Esophagus muscularis mucosa (tissue), 4 donors: ENCODE measurements around the gene DPYSL4. TPM values are rescaled to one million over a fixed set of nuclear protein-coding genes. Genes with fewer than 3 reads are reported as not detected.
A peak's percentile ranks its signal among the peaks of the same experiment; 100 is the strongest.

ENCODE experiments used
- DNase-seq: peaks from one replicate; pipeline ENCODE4 v3.0.0-alpha.2; 2017; ENCODE audit errors: extremely low spot score
- H3K27ac ChIP-seq, 4 donors: fragments of 200-600 bp; sonication (generic); replicated peaks in 1 of 4; 1 replicate in 3 of 4; 2 replicates in 1 of 4; pipeline ENCODE4 v1.5.1; 2016 to 2019; ENCODE audit warnings: mild to moderate bottlenecking in 1 of 4
- H3K27me3 ChIP-seq, 4 donors: fragments of 200-600 bp; sonication (generic); one replicate each; pipeline versions ENCODE4 v1.5.1 to v1.6.0; 2016 to 2019
- H3K36me3 ChIP-seq, 4 donors: fragments of 200-600 bp; sonication (generic); one replicate each; pipeline ENCODE4 v1.5.1; 2016 to 2019
- H3K4me1 ChIP-seq, 4 donors: fragments of 200-600 bp; sonication (generic); one replicate each; pipeline ENCODE4 v1.5.1; 2016 to 2019
- H3K4me3 ChIP-seq, 4 donors: fragments of 200-600 bp; sonication (generic); 1 replicate in 2 of 4; 2 replicates in 2 of 4; pipeline ENCODE4 v1.5.1; 2016 to 2019; ENCODE audit warnings: mild to moderate bottlenecking in 4 of 4, moderate library complexity in 1 of 4
- H3K9me3 ChIP-seq, 4 donors: fragments of 200-600 bp; sonication (generic); 1 replicate in 3 of 4; 2 replicates in 1 of 4; pipeline ENCODE4 v1.5.1; 2016 to 2019
- EP300 ChIP-seq: sonication (generic); formaldehyde crosslinking; IDR thresholded peaks from one replicate; pipeline ENCODE4 v1.6.1; 2017; ENCODE audit warnings: antibody characterized with exemption
- POLR2A ChIP-seq: fragments of 450-650 bp; IDR thresholded peaks from one replicate; pipeline ENCODE4 v1.6.1; 2017; ENCODE audit warnings: antibody characterized with exemption, moderate library complexity, mild to moderate bottlenecking, low read depth
- POLR2AphosphoS5 ChIP-seq, 2 donors: sonication (generic); formaldehyde crosslinking; IDR thresholded peaks; one replicate each; pipeline ENCODE4 v1.6.1; 2017; ENCODE audit warnings: antibody characterized with exemption in 2 of 2
- WGBS: methylation state at CpG from one replicate; pipeline ENCODE4 v1.1.5; 2018; 5-methylcytosine and 5-hydroxymethylcytosine counted together
- intact Hi-C: fragments of 100-400 bp; cut with DNase I; formaldehyde crosslinking; loops from one replicate; pipeline ENCODE4 v1.15.1; 2023
- total RNA-seq, 4 donors: library from RNA; depleted of rRNA; stranded (reverse); fragments of >200 nt; gene quantifications; one replicate each; pipeline versions ENCODE4 v1.1.0 to v1.2.1, GENCODE V29; 2016
- TF ChIP-seq, protein P1 (sequence below), 3 experiments: fragments of 200-600 bp in 2 of 3; fragments of 450-650 bp in 1 of 3; sonication (generic) in 2 of 3; IDR thresholded peaks; one replicate each; pipeline ENCODE4 v1.5.1; 2017 to 2019; ENCODE audit warnings: antibody characterized with exemption in 3 of 3, mild to moderate bottlenecking in 2 of 3, moderate library complexity in 1 of 3

Gene DPYSL4
- total RNA-seq, 4 donors from 2014 or later, result 0.42 to 4.5 (median 1.9) TPM

DNA sequence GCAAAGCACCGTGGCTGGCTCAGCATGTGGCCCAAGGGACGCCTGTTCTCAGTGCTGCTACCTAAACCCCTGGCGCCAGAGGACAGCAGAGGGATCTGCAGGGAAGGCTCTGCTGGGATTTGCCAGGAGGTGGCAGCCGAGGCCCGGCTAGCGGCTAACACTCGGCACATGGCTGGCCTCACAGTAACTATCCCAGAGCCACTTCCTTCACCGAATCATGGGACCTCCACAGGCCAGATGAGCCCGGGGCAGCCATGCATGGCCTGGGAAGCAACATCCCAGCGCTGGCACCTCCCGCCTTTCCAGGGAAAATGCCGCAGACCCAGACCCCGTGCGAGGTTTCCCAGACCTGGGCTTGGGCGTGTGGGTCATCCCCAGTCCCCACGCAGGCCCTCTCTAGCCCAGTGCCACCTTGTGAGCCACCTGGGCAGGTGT lies 36.4 kb downstream of the DPYSL4 start:
- Histone ChIP-seq H3K27me3 (no peaks in the 10 kb centered on the region), H3K9me3 (no peaks in the 10 kb centered on the region), H3K27ac (no peak overlapping the region), H3K4me3 (no peak overlapping the region), H3K4me1 (peaks cover 4 to 9% (median 7%) of the 10 kb centered on the region in 4 donors), H3K36me3 (peaks cover 0 to 11% (median 2%) of the 10 kb centered on the region in 4 donors)
- no peak for TF ChIP-seq EP300
- peak in 1 of 2 donors; percentile 41 for TF ChIP-seq POLR2AphosphoS5 (IDR thresholded peaks at IDR 0.05)
- TF ChIP-seq, protein P1, sequence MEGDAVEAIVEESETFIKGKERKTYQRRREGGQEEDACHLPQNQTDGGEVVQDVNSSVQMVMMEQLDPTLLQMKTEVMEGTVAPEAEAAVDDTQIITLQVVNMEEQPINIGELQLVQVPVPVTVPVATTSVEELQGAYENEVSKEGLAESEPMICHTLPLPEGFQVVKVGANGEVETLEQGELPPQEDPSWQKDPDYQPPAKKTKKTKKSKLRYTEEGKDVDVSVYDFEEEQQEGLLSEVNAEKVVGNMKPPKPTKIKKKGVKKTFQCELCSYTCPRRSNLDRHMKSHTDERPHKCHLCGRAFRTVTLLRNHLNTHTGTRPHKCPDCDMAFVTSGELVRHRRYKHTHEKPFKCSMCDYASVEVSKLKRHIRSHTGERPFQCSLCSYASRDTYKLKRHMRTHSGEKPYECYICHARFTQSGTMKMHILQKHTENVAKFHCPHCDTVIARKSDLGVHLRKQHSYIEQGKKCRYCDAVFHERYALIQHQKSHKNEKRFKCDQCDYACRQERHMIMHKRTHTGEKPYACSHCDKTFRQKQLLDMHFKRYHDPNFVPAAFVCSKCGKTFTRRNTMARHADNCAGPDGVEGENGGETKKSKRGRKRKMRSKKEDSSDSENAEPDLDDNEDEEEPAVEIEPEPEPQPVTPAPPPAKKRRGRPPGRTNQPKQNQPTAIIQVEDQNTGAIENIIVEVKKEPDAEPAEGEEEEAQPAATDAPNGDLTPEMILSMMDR (IDR thresholded peaks at IDR 0.05), result peak; percentile 87 to 97 (median 93)
- no peak for DNase-seq
- 45% methylated on average over 10 of the region's 16 CpGs for WGBS
- intact Hi-C loops, result loop anchor here (1.0 kb wide), 1 partner anchor 129 kb away; no protein-coding TSS in a partner anchor

DNA sequence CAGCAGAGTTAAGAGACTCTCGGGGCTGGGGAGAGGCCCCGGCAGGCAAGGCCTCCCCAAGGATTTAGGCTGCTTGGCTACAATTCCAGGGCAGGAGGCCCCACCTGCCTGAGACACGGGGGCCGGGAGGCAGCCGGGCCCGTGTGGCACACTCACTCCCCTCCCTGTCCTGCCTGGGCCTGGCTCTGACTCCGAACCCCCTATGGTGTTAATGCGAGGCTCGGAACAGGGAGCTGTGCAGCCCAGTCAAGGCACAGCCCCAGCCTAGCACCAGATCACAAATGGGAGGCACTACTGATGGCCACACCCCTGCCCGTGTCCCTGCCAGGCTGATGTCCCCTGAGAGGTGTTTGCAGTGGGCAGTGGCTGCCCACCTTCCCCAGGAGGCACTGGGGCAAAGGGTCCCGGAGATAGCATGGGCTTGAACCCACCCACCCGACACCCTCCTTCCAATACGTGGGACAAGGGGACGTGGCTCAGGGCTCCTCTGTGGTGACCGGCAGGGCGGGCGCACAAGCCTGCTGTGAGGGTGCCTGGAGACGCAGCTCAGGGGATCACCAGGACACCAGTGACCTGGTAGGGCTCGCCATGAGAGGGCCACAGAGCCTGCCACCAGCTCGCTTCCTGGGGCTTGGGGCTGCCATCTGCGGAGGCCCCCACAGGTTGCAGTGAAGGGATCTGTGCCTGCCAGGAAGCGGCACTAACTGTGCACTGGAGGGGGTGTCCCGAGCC lies 37.0 kb downstream of the DPYSL4 start:
- H3K27ac ChIP-seq, result no peak overlapping the region
- H3K36me3 ChIP-seq, result peaks cover 0 to 11% (median 1%) of the 10 kb centered on the region in 4 donors
- peaks cover 4 to 9% (median 7%) of the 10 kb centered on the region in 4 donors for H3K4me1 ChIP-seq
- H3K9me3 ChIP-seq, result no peaks in the 10 kb centered on the region
- intact Hi-C loops, result loop anchor here (1.0 to 2.0 kb wide), 2 partner anchors 129 to 229 kb away; no protein-coding TSS in a partner anchor
- H3K4me3 ChIP-seq, result no peak overlapping the region
- TF ChIP-seq POLR2AphosphoS5 (IDR thresholded peaks at IDR 0.05) (no peak), POLR2A (no peak), EP300 (no peak)
- TF ChIP-seq, protein P1 (IDR thresholded peaks at IDR 0.05), result no peak
- no peaks in the 10 kb centered on the region for H3K27me3 ChIP-seq
- WGBS, result 91% methylated on average over 9 of the region's 23 CpGs
- no peak for DNase-seq

- Histone ChIP-seq H3K27ac (no peak overlapping the region), H3K36me3 (peaks cover 0 to 11% (median 0%) of the 10 kb centered on the region in 4 donors), H3K27me3 (no peaks in the 10 kb centered on the region), H3K4me3 (no peak overlapping the region), H3K4me1 (peaks cover 4 to 9% (median 7%) of the 10 kb centered on the region in 4 donors), H3K9me3 (no peaks in the 10 kb centered on the region)
- intact Hi-C loops, result loop anchor here (2.0 kb wide), 1 partner anchor 228 kb away; no protein-coding TSS in a partner anchor
- no peak for TF ChIP-seq POLR2AphosphoS5 (IDR thresholded peaks at IDR 0.05)
- no peak for TF ChIP-seq POLR2A
- no peak for TF ChIP-seq EP300
- TF ChIP-seq, protein P1 (IDR thresholded peaks at IDR 0.05), result no peak
- DNase-seq, result no peak
- 86% methylated on average over 8 of the region's 20 CpGs for WGBS
Observed at GRCh38 chr10:132224343-132225072, 37.8 kb downstream of the DPYSL4 start.

DNA sequence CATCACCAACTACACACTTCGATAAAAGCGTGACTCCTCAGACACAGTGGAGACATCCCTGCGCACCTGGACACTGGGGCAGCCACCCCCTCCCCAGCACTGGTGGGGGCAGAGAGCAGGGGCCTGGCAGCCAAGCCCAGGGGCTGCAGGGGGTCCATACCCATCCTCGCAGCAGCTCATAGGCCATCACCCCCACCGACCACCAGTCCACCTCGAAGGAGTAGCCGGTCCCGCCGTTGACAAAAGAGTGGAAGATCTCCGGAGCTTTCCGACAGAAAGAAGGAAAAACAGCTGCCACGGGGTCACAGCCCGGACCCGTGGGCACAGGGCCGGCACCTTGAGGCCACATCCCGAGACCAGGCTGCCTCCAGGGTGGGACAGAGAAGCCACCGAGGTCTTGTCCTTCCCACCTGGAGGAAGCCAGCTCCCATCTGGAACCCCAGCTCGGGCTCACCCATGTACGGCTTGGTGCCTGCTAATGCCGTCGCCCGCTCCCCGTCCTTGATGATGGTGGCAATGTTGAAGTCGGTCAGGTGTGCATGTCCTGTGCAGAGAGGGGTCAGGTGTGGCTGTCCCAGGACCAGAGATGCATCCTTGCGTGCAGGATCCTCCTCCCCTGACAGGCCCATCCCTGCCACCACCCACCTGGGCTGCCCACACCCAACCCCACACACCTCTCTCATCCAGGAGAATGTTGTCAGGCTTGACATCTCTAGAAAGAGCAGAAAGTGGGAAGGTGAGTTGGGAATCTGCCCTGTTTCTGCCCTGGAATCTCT lies 38.5 kb downstream of the DPYSL4 start:
- Histone ChIP-seq H3K27ac (no peak overlapping the region), H3K36me3 (peaks cover 0 to 11% (median 0%) of the 10 kb centered on the region in 4 donors), H3K9me3 (no peaks in the 10 kb centered on the region), H3K4me3 (no peak overlapping the region), H3K4me1 (peaks cover 5 to 11% (median 7%) of the 10 kb centered on the region in 4 donors), H3K27me3 (no peaks in the 10 kb centered on the region)
- TF ChIP-seq EP300 (no peak), POLR2AphosphoS5 (IDR thresholded peaks at IDR 0.05) (no peak), POLR2A (no peak)
- TF ChIP-seq, protein P1 (IDR thresholded peaks at IDR 0.05), result no peak
- no peak for DNase-seq
- intact Hi-C loops, result loop anchor here (2.0 kb wide), 1 partner anchor 228 kb away; no protein-coding TSS in a partner anchor
- 89% methylated on average over 16 of the region's 25 CpGs for WGBS
